GM19351 (cell line): Measurements from ENCODE around the gene GTF2F1.
"Not testable (repeated sequence)": the region's sequence is repeated elsewhere in the genome, so short reads cannot be mapped to it uniquely, and the experiment has no call there.

Experiments used
- ATAC-seq: cut with Tn5 transposase; IDR thresholded peaks from one replicate; pipeline ENCODE4 v1.9.1; 2021; ENCODE audit warnings: mild to moderate bottlenecking, moderate library complexity; ENCODE audit not compliant: unreplicated experiment

Gene GTF2F1

DNA sequence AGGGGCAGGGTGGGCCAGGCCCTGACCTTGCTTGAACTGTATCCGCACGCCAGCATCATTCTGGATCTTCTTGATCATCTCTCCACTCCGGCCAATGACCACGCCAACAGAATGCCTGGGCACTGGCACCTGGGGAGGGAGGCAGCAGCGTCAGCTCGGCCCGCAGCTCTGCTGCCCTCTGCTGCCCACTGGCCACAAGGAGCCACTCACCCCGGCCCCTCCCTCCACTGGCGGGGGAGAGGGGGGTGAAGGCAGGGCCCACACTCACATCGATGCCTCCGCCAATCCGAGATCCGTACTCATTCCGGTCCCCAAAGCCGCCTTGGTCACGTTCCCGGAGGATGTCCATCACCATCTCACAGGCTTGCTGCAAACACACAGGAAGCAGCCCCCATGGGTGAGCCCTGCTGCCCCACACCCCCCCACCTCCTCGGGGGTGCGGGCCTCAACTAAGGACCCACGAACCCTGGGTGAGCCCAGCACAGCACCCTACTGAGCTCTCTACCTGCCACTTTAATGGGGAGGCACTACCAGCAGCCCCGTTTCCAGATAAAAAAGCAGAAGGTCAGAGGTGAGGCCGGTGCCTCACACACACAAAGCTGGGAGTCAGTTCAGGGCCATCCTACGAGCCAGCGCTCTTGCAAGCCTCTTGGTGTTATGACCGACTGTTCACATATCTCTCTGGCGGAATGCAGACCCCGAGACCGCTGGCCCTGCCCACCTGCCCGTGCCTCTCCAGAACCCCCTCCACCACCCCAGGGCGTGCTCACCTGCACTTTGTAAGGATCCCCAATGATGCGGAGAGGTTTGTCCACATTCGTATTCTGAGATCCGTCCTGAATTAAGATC, 25.0 kb upstream of the GTF2F1 start:
- ATAC-seq: no peak

DNA sequence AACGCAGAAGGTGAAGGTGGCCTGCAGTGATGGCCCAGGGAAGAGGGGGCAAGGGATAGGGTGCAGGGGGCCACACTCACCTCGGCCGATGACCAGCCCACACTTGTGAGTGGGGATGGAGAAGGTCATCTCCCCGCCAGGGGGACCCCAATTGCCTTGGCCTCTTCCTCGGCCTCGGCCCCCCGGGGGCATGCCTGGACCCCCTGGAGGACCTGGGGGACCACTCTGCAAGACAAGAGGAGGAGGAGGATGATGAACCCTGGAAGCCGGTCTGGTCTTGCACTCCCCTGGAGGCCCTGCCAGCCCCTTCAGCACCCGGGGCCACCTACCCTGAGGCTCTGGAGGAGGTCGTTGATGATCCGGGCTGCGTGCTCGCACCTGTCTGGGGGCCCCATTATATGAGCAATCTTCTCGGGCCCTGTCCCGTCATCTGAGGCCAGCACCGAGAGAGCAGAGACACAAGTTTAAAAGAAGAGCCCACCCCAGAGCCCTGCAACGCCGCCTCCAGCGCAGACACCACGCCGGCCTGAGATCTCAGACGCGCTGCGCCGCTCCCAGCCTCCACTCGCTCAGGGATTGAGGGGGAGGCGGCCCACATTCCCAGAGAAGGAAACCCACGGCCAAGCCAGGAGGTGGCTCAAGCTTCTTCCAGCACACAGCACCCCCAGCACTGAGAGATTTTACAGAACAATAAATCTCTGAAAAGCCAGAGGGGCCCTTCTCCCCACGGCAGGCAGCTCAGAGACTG, 23.9 kb upstream of the GTF2F1 start:
- no peak for ATAC-seq

DNA sequence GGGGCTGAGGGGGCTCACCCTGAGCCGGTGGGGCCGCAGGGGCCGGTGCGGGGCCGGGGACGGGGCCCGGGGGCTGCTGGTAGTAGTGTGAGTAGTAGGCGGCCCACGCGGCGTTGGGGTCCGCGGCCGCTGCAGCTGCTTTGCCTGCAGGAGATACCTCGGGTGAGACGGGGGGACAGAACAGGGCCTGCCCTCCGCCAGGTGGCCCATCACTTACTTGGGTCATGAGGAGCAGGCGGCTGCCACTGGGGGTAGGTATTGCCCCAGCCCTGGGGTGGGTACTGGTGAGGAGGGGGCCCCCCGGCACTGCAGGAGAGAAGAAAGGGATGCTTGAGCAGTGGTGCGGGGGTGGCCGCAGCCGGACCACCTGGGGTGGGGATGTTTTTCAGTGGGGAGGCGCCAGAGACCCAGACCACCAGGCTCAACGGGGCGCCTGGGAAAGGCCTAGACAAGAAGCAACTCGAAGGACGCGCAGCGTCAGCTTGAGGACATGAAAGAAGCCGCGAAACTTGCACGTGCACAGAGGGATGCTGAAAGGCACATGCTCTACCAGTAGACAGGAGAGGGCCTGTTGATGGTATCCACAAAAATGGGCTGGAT, 22.7 kb upstream of the GTF2F1 start:
- ATAC-seq: no peak

DNA sequence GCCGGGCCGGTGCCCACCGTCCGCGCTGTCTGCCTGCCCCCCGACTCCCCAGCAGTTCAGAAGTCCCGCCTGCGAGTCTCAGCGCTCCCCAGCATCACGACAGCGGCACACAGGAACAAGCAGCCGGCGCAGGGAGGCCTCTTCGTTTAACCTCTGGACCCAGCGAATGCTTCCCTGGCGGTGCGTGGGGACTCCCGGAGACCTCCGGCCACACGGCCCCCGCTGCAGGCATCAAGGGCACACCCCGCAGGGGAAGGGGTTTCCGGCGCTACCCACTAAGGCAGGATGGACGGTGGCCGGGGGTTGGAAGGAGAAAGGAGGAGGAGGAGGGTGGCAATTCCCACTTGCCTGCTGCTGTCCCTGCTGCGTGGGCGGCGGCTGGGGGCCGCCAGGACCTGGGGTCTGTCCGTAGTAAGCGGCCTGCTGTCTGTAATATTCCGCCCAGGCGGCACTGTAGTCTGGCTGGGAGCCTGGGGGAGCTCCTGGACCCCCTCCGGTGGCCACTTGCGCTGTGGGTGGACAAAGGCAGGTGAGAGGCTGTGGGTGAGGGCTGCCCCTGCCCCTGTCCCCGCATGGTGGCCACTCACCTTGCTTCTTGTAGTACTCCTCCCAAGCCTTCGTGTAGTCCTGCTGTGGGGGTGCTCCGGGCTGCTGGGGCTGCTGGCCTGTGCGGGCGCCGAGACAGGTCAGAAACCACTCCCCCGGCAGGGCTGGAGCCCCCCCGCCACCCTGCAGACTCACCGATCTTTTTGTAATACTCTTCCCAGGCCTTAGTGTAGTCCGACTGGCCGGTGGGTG, 22.0 kb upstream of the GTF2F1 start:
- no peak for ATAC-seq

DNA sequence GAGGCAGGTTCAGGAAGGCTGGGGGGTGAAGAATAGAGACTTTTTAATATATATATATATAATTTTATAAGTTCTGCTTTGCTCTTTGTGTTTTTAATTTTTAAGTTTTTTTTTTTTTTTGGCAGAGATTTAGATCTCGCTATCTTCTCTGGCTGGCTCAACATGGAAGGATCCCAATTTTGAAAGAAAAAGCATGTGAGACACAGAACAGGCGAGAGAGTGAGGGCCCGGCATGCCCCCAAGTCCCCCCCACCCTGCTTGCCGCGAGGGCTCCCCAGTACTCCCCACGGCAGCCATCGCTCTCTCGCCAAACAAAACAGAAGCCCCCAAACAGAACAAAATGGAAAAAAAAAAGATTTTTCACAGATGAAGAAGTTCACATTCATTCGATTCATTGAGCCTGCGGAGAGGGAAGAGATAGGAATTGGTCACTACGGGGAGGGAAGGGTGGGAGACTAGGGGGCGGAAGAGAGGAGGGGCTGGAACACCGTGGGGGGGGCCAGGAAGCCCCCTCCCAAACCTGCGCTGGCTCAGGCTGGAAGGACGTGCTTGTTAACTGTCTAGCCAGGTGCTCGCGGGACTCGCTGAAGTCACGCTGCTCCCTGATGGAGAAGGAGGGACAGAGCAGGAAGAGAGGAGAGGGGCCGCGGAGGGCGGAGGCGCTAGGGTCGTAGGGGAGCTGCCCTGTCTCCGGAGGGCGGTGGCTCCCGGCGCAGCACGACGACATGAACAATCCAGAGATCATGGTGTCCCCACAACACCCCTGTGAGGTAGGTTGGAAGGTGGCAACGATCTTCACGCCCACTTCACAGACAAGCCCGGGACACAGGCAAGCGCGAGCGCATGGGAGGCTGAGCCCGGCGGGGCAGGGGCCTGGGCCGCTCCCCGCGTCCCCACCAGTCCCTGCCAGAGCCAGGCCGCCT, 21.0 kb upstream of the GTF2F1 start:
- no peak for ATAC-seq

DNA sequence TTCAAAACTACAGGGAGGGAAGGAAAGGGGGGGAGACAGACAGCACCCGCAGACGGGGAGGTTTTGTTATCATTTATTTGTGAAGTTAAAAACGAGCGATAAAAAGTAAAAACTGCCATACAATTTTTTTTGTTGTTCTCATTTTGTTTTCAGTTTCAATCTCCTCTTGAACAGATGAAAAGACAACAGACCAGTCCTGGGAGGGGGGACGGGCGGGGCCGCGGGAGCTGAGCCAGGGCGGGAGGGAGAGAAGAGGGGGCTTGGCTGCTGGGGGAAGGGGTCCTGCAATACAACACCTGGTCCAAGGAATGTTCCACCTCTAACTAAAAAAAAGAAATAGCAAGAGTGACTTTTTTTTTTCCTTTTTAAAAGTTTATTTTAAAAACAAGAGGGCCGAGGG, 20.3 kb upstream of the GTF2F1 start:
- ATAC-seq: no peak

DNA sequence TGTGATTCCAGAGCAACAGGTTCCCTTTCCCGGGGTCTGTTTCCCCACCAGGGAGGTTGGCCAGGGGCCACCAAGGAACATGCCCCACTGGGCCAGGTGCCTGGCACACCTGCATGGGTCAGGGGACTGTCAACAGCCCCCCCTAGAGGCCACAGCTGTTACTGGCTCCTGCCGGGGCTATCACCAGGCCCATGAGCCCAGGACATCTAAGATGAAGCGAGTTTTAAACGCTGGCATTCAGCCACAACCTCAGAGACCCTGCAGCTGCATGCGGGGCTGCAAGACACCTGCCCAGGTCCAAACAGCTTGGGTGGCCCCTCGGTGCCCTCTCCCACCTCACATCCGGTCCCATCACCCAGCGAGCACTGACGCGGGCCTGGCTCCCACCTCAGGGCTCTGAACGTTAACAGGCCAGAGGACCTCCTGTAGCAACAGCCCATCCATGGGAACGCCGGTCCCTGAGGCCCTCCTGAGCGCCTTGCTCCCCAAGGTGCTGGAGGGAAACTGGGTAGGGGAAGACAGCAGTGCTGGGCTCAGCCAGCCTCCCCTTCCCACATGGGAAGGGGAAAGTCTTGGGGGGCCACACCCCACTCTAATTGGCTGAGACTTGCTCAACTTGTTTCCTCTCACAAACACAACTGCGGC, 19.6 kb upstream of the GTF2F1 start:
- ATAC-seq: no peak

DNA sequence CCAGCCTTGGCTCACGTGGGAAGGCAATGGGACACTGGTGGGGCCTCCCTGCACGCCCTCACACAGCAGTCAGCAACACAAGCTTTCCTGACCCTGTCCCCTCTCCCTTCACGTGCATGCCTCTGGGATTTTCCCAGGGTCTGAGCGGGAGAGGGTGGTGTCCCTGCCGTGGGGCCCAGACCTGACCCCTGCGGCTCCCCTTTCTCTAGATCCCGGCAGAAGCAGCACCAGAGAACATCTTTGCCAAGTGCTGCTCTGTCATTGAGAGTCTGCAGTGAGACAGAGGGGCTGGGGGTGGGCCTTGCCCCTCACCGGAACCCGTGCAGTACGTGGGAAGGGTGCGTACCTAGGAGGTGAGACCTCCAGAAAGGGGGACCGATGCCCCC, 19.1 kb upstream of the GTF2F1 start:
- ATAC-seq: no peak

DNA sequence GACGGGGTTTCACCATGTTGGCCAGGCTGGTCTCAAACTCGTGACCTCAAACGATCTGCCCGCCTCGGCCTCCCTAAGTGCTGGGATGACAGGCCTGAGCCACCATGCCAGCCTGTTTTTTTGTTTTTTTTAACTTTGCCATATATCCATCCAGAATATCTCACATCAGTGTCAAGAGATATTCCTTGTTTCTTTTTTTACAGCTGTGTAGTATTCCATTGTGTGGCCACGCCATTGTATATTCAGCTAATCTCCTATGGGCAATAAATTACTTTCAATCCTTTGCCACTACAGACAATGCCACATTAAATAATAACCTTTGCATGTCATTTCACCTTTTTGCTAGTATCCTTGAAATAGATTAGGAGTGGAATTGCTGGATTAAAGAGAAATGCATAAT, 16.4 kb upstream of the GTF2F1 start:
- no peak for ATAC-seq

DNA sequence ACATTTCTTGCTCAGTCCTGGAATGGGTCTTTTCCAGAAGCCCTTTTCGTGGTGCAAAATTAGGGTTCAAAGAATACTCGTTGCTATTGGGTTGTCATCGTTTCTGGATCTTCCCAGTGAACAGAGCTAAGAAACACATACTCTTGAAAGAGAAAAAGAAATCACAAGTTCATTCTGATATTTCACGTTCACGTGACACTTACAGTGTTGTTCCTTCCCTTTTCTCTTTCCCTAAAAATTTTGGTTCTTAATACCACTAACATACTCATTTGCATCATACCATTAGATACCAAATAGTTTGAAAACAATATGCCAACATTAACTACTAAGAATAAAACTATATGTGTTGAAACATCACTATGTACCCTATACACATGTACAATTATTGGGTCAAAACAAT, 13.4 kb upstream of the GTF2F1 start:
- no peak for ATAC-seq

DNA sequence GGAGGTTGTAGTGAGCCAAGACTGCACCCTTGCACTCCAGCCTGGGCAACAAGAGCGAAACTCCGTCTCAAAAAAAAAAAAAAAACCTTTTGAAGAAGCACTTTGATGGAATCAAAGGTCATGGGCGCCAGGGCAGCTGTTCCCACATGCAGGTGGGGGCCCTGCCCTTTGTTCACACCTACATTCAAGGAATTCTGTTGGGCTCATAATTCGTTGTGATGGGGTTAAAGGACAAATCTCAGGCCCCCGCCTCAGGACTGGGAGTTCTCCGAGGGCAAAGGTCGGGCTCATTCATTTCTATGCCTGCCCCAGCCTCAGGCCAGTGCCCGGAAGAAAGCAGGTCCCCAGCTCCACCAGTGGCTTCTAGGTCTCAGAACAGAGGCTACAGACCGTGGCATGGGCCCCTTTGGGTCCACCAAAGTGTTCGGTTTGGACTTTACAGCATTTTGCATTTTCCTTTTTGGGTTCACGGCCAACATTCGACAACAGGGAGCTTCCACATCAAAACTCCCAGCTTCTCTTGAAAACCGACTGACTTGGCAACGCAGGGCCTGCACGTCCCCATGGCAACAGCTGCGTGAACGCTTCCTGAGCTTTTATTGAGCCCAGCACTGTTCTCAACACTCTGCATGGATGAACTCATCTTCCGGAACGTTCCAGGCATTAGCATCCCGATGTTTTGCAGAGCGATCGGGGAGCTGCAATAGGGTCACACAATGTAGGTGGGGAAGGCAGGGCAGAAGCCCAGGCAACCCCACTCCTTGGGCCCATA, 10.1 kb upstream of the GTF2F1 start:
- no peak for ATAC-seq

DNA sequence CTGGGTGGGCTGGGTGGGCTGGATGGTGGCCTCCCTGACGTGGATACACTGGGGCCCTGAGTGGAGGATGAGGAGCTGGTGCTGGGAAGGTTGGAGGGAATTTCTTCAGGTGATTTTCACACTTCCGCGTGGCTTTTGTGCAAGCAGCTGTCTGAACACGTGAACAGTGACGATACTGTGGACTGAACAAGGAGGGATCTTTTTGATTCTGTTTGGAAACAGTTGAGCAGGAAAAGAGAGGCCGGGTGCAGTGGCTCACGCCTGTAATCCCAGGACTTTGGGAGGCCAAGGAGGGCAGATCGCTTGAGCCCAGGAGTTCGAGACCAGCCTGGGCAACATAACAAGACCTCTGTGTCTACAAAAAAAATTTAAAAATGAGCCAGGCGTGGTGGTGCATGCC, 9.1 kb upstream of the GTF2F1 start:
- no peak for ATAC-seq

DNA sequence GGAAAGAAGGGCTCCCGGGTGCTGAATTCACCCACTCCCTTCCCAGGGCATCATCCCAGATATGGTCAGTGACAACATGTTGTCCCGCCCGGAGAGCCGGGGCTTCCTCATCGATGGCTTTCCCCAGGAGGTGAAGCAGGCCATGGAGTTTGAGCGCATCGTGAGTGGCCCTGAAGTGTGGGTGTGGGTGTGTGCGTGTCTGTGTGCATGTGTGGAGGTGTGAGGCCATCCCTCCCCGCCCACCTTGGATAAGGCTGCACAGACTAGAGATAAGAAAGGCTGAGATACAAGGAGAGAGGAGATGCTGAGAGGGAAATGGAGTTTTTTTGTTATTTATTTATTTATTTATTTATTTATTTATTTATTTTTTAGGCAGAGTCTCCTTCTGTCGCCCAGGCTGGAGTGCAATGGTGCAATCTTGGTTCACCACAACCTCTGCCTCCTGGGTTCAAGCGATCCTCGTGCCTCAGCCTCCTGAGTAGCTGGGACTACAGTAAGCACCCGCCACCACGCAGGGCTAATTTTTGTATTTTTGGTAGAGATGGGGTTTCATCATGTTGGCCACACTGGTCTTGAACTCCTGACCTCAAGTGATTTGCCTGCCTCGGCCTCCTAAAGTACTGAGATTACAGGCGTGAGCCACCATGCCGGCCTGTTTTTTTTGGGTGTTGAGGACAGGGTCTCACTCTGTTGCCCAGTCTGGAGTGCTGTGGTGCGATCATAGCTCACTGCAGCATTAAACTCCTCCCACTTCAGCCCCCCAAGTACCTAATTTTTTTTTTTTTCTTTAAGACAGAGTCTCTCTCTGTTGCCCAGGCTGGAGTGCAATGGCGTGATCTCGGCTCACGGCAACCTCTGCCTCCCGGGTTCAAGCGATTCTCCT, 7.3 kb upstream of the GTF2F1 start:
- ATAC-seq: not testable (repeated sequence)

DNA sequence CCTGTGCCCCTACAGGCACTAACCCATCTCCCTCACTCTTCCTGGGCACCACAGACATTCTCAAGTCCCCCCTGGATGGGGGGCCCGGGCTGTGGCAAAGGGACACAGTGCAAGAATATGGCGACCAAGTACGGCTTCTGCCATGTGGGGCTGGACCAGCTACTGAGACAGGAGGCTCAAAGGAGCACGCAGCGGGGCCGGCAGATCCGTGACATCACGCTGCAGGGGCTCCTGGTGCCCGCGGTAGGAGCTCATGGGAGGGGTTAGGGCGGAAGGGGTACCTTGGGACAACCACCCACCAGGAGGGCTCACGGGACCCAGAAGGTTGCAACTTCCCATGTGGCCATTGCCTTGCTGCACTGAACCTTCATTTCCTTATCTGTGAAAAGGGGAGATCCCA, 3.3 kb upstream of the GTF2F1 start:
- no peak for ATAC-seq

DNA sequence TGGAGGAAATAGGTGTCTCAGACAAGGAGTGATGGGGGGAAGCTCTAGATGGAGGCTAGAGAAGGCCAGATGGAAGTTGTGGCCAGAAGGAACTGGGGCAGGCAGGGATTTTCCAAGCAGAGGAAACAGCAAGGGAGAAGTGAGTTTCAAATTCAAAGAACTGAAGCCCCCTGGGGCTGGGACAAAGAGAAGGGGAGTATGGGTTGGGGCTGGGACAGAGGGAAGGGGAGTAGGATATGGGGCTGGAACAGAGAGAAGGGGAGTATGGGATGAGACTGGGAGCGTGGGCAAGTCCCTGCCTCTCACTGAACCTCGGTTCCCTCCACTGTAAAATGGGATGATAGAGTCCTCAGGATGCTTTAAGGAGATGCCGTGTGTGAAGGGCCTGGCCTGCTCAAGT, 1.9 kb upstream of the GTF2F1 start:
- no peak for ATAC-seq

DNA sequence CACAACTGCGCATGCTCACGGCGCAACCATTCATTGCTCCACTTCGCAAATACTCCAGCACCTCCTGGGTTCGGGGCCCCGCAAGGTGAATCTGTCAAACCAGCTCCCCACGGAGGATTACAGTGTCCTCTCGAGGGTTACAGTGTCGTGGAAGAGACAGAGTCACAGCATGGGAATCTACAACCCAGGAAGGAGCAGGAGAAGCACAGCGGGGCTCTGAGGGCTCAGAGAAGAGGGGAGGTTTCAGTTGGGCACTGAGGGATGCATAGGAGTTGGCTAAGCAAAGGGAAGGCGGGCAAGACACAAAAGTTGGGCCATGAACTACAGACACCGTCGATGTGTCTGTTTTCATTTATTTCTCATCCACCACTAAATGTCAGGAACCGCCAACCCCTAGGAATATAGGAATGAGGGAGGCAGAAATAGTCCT, 1.0 kb upstream of the GTF2F1 start:
- no peak for ATAC-seq

DNA sequence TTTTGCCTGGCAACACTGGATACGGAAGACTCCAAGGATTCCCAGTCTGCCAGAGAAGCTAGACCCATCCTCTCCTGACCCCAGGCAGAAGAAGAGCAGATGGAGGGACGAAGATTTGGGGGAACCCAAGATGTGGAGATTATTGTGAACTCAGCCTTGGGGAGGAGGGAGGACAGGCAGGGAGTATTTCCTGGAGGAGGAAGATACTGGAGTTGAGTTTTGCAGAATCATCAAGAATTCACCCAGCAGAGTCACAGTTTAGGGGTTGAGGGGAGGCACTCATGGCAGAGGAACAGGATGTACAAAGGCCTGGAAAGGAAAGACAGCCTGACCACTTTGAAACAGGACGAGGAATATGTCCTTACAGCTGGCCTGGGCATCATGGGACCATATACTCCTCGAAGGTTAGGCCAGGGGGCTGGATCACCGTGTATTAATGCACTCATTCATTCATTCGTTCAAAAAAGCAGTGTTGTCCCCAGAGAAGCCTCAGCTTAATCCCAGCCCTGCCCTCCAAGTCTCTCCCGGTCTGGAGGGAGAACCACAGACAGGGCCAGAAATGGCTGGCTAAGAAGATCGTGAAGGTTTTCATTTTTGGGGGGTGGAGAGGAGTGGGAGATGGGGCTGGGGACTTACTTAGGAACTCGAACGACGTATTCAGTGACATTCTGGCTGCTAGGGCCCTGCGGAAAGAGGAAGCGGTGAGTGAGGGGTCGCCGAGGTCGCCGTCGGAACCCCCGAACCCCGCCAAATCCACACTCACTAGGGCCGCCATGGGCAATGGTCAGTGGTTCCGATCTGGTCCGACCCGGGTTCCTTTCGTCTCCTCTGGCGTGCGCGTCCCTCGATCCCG, 517 bp downstream of the GTF2F1 start:
- no peak for ATAC-seq
